Measurements from ENCODE around the gene MYBPC2.
A peak's percentile ranks its signal among the peaks of the same experiment; 100 is the strongest.
"Not testable (repeated sequence)": the region's sequence is repeated elsewhere in the genome, so short reads cannot be mapped to it uniquely, and the experiment has no call there.

MYBPC2 gene

DNA sequence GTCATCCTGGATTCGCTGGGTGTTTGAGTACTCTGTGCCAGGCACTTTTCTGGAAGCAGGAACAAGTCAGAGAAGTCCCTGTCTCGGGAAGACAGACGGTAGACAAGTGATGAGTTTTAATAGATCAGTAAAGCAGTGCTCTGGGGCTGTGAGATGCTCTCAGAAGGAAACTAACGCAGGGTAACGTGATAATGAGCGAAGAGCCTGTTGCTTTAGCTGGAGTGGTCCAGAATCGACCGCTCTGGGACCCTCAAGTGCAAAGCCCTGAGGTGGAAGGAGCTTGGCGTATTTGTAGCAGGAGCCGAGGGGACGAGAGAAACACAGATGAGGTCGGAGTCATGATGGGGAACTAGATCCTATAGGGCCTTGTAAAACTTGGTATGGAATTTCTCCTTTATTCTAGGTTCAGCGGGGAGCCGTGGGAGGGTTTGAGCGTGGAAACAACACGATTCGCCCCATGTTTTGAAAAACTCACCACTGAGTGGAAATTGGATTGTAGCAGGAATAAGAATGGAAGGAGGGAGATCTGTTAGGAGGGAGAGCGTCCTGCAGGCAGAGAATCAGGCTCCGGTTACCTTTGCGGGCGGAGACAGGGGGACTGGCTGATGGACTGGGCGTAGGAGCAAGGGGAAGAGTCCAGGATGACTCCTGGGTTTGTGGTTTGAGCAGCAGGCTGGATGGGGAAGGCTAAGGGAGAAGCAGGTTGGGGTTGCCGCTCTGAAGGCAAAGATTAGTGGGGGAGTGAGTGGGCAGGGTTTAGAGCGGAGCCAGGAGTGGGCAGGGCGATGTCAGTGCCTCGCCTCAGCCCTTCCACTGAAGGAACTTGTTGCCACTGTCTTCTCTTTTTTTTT lies 47.8 kb upstream of the MYBPC2 start:
- Histone ChIP-seq H3K9ac (ENCODE audit: low read length) (peak overlapping the region; percentile 82), H3K9me3 (ENCODE audit: insufficient read depth, low read length) (no peaks in the 10 kb centered on the region), H3K9me2 (replicated peaks; ENCODE audit: insufficient read depth, low read length) (no peaks in the 10 kb centered on the region), H3K36me3 (ENCODE audit: low read length) (peaks cover 6% of the 10 kb centered on the region; the same call in 1 of the 2 replicates), H3K27ac (ENCODE audit: low read depth, low read length) (peak overlapping the region; percentile 69), H2AFZ (ENCODE audit: low read depth, low read length, severe bottlenecking) (peak overlapping the region; percentile 56), H3K79me2 (ENCODE audit: insufficient read depth, low read length) (peaks cover 54% of the 10 kb centered on the region), H3K4me2 (ENCODE audit: low read depth, low read length, poor library complexity, severe bottlenecking) (peak overlapping the region; percentile 69), H3F3A (ENCODE audit: insufficient read depth) (peaks cover 14% of the 10 kb centered on the region; the same call in 1 of the 2 replicates), H3K27me3 (ENCODE audit: low read length) (no peaks in the 10 kb centered on the region), H3K4me3 (ENCODE audit: insufficient read depth, low read length, poor library complexity, severe bottlenecking) (peak overlapping the region; percentile 89), H4K20me1 (ENCODE audit: low read depth, low read length) (no peaks in the 10 kb centered on the region)
- TF ChIP-seq EZH2phosphoT487 (conservative IDR thresholded peaks at IDR 0.05; ENCODE audit: low read length): no peak
- TF ChIP-seq, protein P1, sequence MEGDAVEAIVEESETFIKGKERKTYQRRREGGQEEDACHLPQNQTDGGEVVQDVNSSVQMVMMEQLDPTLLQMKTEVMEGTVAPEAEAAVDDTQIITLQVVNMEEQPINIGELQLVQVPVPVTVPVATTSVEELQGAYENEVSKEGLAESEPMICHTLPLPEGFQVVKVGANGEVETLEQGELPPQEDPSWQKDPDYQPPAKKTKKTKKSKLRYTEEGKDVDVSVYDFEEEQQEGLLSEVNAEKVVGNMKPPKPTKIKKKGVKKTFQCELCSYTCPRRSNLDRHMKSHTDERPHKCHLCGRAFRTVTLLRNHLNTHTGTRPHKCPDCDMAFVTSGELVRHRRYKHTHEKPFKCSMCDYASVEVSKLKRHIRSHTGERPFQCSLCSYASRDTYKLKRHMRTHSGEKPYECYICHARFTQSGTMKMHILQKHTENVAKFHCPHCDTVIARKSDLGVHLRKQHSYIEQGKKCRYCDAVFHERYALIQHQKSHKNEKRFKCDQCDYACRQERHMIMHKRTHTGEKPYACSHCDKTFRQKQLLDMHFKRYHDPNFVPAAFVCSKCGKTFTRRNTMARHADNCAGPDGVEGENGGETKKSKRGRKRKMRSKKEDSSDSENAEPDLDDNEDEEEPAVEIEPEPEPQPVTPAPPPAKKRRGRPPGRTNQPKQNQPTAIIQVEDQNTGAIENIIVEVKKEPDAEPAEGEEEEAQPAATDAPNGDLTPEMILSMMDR (IDR thresholded peaks at IDR 0.05; ENCODE audit: insufficient read depth, low read length, poor library complexity, severe bottlenecking): no peak

DNA sequence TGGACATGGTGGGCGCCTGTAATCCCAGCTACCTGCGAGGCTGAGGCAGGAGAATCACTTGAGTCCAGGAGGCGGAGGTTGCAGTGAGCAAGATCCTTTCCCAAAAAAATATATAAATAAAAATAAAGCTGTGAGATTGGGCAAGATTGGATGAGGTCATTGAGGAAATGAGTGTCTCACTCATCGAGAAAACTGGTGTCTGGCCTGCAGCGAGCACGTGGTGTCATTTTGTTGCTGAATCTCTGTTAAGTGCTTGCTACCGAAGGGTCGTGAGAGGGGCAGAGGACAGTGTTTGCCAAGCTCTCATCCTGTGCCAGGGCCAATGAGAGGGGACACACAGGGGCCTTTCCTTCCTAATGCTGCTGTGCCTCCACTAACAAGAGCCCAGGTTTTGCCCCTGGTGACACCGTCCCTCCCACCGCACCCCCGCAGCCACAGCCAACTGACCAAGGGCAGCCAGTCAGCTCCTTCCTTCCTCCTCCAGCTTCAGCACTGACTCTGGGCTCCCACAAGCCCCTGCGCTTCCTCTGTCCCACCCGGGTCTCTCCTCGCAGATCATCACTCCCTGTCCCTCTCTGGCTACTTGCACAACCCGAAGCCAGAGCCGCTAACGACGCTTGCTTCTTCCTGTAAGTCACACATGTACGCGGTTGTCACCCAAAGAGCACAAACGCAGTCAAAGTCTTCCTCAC lies 45.4 kb upstream of the MYBPC2 start:
- Histone ChIP-seq H3K9me3 (ENCODE audit: insufficient read depth, low read length) (no peaks in the 10 kb centered on the region), H3K4me3 (ENCODE audit: insufficient read depth, low read length, poor library complexity, severe bottlenecking) (no peak overlapping the region), H4K20me1 (ENCODE audit: low read depth, low read length) (no peaks in the 10 kb centered on the region), H3K27me3 (ENCODE audit: low read length) (no peaks in the 10 kb centered on the region), H3F3A (ENCODE audit: insufficient read depth) (peaks cover 14% of the 10 kb centered on the region; the same call in 1 of the 2 replicates), H3K9ac (ENCODE audit: low read length) (no peak overlapping the region), H3K27ac (ENCODE audit: low read depth, low read length) (no peak overlapping the region), H3K9me2 (replicated peaks; ENCODE audit: insufficient read depth, low read length) (no peaks in the 10 kb centered on the region), H3K4me2 (ENCODE audit: low read depth, low read length, poor library complexity, severe bottlenecking) (no peak overlapping the region), H3K79me2 (ENCODE audit: insufficient read depth, low read length) (peaks cover 65% of the 10 kb centered on the region), H2AFZ (ENCODE audit: low read depth, low read length, severe bottlenecking) (no peak overlapping the region), H3K36me3 (ENCODE audit: low read length) (peaks cover 6% of the 10 kb centered on the region; the same call in 1 of the 2 replicates)
- no peak for TF ChIP-seq EZH2phosphoT487 (conservative IDR thresholded peaks at IDR 0.05; ENCODE audit: low read length)
- TF ChIP-seq, protein P1 (IDR thresholded peaks at IDR 0.05; ENCODE audit: insufficient read depth, low read length, poor library complexity, severe bottlenecking): no peak

DNA sequence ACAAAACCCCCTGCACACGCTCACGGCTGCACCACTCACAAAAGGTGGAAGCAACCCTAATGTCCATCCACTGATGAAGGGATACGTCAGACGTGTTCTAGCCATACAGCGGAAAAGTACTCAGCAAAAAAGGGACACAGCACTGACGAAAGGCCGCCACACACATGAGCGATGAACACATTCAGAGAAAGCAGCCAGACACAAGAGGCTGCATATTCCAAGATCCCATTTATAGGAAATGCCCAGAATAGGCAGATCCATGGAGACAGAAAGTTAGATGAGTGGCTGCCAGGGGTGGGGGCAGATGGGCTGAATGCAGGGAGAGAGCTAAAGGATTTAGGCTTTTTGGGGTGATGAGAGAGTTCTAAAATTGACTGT lies 44.8 kb upstream of the MYBPC2 start:
- Histone ChIP-seq H3K9me3 (ENCODE audit: insufficient read depth, low read length) (no peaks in the 10 kb centered on the region), H3K4me3 (ENCODE audit: insufficient read depth, low read length, poor library complexity, severe bottlenecking) (no peak overlapping the region), H3F3A (ENCODE audit: insufficient read depth) (peaks cover 13% of the 10 kb centered on the region; the same call in 1 of the 2 replicates), H2AFZ (ENCODE audit: low read depth, low read length, severe bottlenecking) (no peak overlapping the region), H3K27ac (ENCODE audit: low read depth, low read length) (no peak overlapping the region), H3K9ac (ENCODE audit: low read length) (no peak overlapping the region), H3K79me2 (ENCODE audit: insufficient read depth, low read length) (peaks cover 71% of the 10 kb centered on the region), H3K4me2 (ENCODE audit: low read depth, low read length, poor library complexity, severe bottlenecking) (no peak overlapping the region), H4K20me1 (ENCODE audit: low read depth, low read length) (no peaks in the 10 kb centered on the region), H3K27me3 (ENCODE audit: low read length) (no peaks in the 10 kb centered on the region), H3K9me2 (replicated peaks; ENCODE audit: insufficient read depth, low read length) (no peaks in the 10 kb centered on the region), H3K36me3 (ENCODE audit: low read length) (peaks cover 6% of the 10 kb centered on the region; the same call in 1 of the 2 replicates)
- TF ChIP-seq, protein P1 (IDR thresholded peaks at IDR 0.05; ENCODE audit: insufficient read depth, low read length, poor library complexity, severe bottlenecking): no peak
- no peak for TF ChIP-seq EZH2phosphoT487 (conservative IDR thresholded peaks at IDR 0.05; ENCODE audit: low read length)

DNA sequence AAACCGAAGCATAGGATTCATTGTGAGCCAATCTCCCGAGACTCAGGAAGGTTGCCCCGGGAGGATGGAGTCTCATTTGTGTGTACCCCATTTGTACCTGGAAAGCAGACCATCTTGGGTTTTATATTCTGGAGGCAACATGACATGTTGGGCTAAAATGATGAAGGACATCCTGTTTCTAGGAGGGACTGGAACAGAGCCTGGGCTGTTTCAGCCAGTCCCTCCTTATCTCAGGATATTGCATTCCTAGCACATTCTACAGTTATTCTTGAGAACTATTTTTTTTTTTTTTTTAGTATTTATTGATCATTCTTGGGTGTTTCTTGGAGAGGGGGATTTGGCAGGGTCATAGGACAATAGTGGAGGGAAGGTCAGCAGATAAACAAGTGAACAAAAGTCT lies 42.4 kb upstream of the MYBPC2 start:
- not testable (repeated sequence) for H2AFZ ChIP-seq (ENCODE audit: low read depth, low read length, severe bottlenecking); H4K20me1 ChIP-seq (ENCODE audit: low read depth, low read length); H3K9ac ChIP-seq (ENCODE audit: low read length); H3K4me3 ChIP-seq (ENCODE audit: insufficient read depth, low read length, poor library complexity, severe bottlenecking); H3K27ac ChIP-seq (ENCODE audit: low read depth, low read length); H3K36me3 ChIP-seq (ENCODE audit: low read length); H3K9me2 ChIP-seq (replicated peaks; ENCODE audit: insufficient read depth, low read length); H3F3A ChIP-seq (ENCODE audit: insufficient read depth); H3K4me2 ChIP-seq (ENCODE audit: low read depth, low read length, poor library complexity, severe bottlenecking); H3K9me3 ChIP-seq (ENCODE audit: insufficient read depth, low read length); H3K27me3 ChIP-seq (ENCODE audit: low read length)
- peaks cover 81% of the 10 kb centered on the region for H3K79me2 ChIP-seq (ENCODE audit: insufficient read depth, low read length)

DNA sequence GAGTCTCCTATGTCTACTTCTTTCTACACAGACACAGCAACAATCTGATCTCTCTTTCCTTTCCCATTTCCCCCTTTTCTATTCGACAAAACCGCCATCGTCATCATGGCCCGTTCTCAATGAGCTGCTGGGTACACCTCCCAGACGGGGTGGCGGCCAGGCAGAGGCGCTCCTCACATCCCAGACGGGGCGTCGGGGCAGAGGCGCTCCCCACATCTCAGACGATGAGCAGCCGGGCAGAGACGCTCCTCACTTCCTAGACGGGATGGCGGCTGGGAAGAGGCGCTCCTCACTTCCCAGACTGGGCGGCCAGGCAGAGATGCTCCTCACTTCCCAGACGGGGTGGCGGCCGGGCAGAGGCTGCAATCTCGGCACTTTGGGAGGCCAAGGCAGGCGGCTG lies 41.7 kb upstream of the MYBPC2 start:
- not testable (repeated sequence) for H3K4me2 ChIP-seq (ENCODE audit: low read depth, low read length, poor library complexity, severe bottlenecking); H3K4me3 ChIP-seq (ENCODE audit: insufficient read depth, low read length, poor library complexity, severe bottlenecking); H3K9me3 ChIP-seq (ENCODE audit: insufficient read depth, low read length); H3K9ac ChIP-seq (ENCODE audit: low read length); H3K27me3 ChIP-seq (ENCODE audit: low read length); H3K36me3 ChIP-seq (ENCODE audit: low read length); H3F3A ChIP-seq (ENCODE audit: insufficient read depth); H3K9me2 ChIP-seq (replicated peaks; ENCODE audit: insufficient read depth, low read length); H2AFZ ChIP-seq (ENCODE audit: low read depth, low read length, severe bottlenecking); H4K20me1 ChIP-seq (ENCODE audit: low read depth, low read length); H3K27ac ChIP-seq (ENCODE audit: low read depth, low read length)
- peaks cover 81% of the 10 kb centered on the region for H3K79me2 ChIP-seq (ENCODE audit: insufficient read depth, low read length)
